ENCODE data around the gene TRIM5. TPM values are rescaled to one million over a fixed set of nuclear protein-coding genes. Genes with fewer than 3 reads are reported as not detected.
A peak's percentile ranks its signal among the peaks of the same experiment; 100 is the strongest.
"Not testable (repeated sequence)": the region's sequence is repeated elsewhere in the genome, so short reads cannot be mapped to it uniquely, and the experiment has no call there.

Gene TRIM5
- total RNA-seq, 1 donor from 2014 or later: 45.1 TPM

DNA sequence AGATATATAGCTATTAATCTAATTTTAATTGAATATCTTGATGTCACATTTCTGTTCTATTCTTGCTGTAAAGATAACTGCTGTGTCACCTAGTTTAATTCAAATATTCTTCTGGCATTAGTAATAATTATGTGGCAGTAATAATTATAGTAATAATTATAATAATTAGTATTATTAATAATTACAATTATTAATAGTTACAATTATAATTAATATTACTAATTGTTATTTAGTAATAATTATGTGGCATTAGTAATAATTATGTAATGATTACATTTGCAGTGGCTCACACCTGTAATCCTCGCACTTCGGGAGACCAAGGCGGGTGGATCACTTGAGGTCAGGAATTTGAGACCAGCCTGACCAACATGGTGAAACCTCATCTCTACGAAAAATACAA lies 1.6 kb upstream of the TRIM5 start:
- Histone ChIP-seq H3K36me3 (no peaks in the 10 kb centered on the region), H3K4me1 (peaks cover 3 to 12% of the 10 kb centered on the region in 2 donors), H3K27me3 (no peaks in the 10 kb centered on the region), H3K4me3 (no peak overlapping the region), H3K27ac (no peak overlapping the region), H3K9me3 (no peaks in the 10 kb centered on the region)
- TF ChIP-seq, protein P1, sequence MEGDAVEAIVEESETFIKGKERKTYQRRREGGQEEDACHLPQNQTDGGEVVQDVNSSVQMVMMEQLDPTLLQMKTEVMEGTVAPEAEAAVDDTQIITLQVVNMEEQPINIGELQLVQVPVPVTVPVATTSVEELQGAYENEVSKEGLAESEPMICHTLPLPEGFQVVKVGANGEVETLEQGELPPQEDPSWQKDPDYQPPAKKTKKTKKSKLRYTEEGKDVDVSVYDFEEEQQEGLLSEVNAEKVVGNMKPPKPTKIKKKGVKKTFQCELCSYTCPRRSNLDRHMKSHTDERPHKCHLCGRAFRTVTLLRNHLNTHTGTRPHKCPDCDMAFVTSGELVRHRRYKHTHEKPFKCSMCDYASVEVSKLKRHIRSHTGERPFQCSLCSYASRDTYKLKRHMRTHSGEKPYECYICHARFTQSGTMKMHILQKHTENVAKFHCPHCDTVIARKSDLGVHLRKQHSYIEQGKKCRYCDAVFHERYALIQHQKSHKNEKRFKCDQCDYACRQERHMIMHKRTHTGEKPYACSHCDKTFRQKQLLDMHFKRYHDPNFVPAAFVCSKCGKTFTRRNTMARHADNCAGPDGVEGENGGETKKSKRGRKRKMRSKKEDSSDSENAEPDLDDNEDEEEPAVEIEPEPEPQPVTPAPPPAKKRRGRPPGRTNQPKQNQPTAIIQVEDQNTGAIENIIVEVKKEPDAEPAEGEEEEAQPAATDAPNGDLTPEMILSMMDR (IDR thresholded peaks at IDR 0.05): no peak
- intact Hi-C loops (cut with DNase I): loop anchor here (5.0 to 10.0 kb wide), 4 partner anchors 121 to 1079 kb away; partner anchors contain the start of genes CAVIN3, CNGA4, OR52N2 and TRIM68
- DNase-seq (ENCODE audit: low spot score in 2 of 2): no peak

GRCh38 chr11:5684036-5684645 lies 733 bp downstream of the TRIM5 start:
- Histone ChIP-seq H3K4me3 (peak overlapping the region; percentile 60 to 64), H3K4me1 (peaks cover 3 to 10% of the 10 kb centered on the region in 2 donors), H3K27ac (peak overlapping the region; percentile 88 to 94), H3K9me3 (no peaks in the 10 kb centered on the region), H3K27me3 (no peaks in the 10 kb centered on the region), H3K36me3 (peaks cover under 1 to 9% of the 10 kb centered on the region in 2 donors)
- DNase-seq (ENCODE audit: low spot score in 2 of 2): no peak
- intact Hi-C loops (cut with DNase I): loop anchor here (2.0 to 10.0 kb wide), 3 partner anchors 62 to 641 kb away; partner anchors contain the start of genes CAVIN3 and TRIM6
- TF ChIP-seq, protein P1 (IDR thresholded peaks at IDR 0.05): no peak

GRCh38 chr11:5683620-5684019 lies 1.3 kb downstream of the TRIM5 start:
- peak overlapping the region; percentile 88 to 94 for H3K27ac ChIP-seq
- DNase-seq (ENCODE audit: low spot score in 2 of 2): not testable (repeated sequence)

DNA sequence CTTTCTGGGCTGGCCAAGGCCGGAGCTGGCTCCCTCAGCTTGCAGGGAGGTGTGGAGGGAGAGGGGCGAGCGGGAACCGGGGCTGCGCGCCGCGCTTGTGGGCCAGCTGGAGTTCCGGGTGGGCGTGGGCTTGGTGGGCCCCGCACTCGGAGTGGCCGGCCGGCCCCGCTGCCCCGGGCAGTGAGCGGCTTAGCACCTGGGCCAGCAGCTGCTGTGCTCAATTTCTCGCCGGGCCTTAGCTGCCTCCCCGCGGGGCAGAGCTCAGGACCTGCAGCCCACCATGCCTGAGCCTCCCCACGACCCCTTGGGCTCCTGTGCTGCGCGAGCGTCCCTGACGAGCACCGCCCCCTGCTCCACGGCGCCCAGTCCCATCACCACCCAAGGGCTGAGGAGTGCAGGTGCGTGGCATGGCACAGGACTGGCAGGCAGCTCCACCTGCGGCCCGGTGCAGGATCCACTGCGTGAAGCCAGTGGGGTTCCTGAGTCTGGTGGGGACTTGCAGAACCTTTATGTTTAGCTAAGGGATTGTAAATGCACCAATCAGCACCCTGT lies 1.9 kb downstream of the TRIM5 start:
- intact Hi-C loops (cut with DNase I): loop anchor here (5.0 to 10.0 kb wide), 2 partner anchors 61 to 642 kb away; partner anchors contain the start of gene CAVIN3
- H3K27ac ChIP-seq; H3K4me1 ChIP-seq; H3K9me3 ChIP-seq; DNase-seq (ENCODE audit: low spot score in 2 of 2); H3K27me3 ChIP-seq: not testable (repeated sequence)
- H3K36me3 ChIP-seq: peaks cover 12 to 21% of the 10 kb centered on the region in 2 donors
- H3K4me3 ChIP-seq: peak overlapping the region in 1 of 2 donors; percentile 17

More at GRCh38 chr11:5683620-5684019, 1.3 kb downstream of the TRIM5 start:
- not testable (repeated sequence) for H3K9me3 ChIP-seq, H3K27me3 ChIP-seq, H3K4me1 ChIP-seq
- H3K36me3 ChIP-seq: peaks cover 5 to 14% of the 10 kb centered on the region in 2 donors
- intact Hi-C loops (cut with DNase I): loop anchor here (2.0 to 10.0 kb wide), 3 partner anchors 61 to 641 kb away; partner anchors contain the start of genes CAVIN3 and TRIM6
- H3K4me3 ChIP-seq: peak overlapping the region; percentile 60 to 64

GRCh38 chr11:5679811-5680210 lies 5.1 kb downstream of the TRIM5 start:
- Histone ChIP-seq H3K4me1 (no peaks in the 10 kb centered on the region), H3K36me3 (peaks cover 23 to 29% of the 10 kb centered on the region in 2 donors), H3K27me3 (no peaks in the 10 kb centered on the region), H3K27ac (no peak overlapping the region), H3K9me3 (no peaks in the 10 kb centered on the region), H3K4me3 (no peak overlapping the region)
- intact Hi-C loops (cut with DNase I): loop anchor here (5.0 to 10.0 kb wide), 2 partner anchors 58 to 645 kb away; partner anchors contain the start of gene CAVIN3
- no peak for DNase-seq (ENCODE audit: low spot score in 2 of 2)
- TF ChIP-seq, protein P1 (IDR thresholded peaks at IDR 0.05): no peak

- no peaks in the 10 kb centered on the region for H3K27me3 ChIP-seq
- intact Hi-C loops (cut with DNase I): no loop called here
- H3K9me3 ChIP-seq: no peaks in the 10 kb centered on the region
- no peak for DNase-seq (ENCODE audit: low spot score in 2 of 2)
- TF ChIP-seq, protein P1 (IDR thresholded peaks at IDR 0.05): no peak
- H3K4me3 ChIP-seq: no peak overlapping the region
- H3K36me3 ChIP-seq: peaks cover 32 to 39% of the 10 kb centered on the region in 2 donors
- H3K27ac ChIP-seq: no peak overlapping the region
- H3K4me1 ChIP-seq: no peaks in the 10 kb centered on the region
Measured at GRCh38 chr11:5674391-5674790, 10.5 kb downstream of the TRIM5 start.
